GM18505 (cell line): ENCODE measurements around the gene SPRN.
"Not testable (repeated sequence)": the region's sequence is repeated elsewhere in the genome, so short reads cannot be mapped to it uniquely, and the experiment has no call there.

Experiments
- ATAC-seq: cut with Tn5 transposase; IDR thresholded peaks from one replicate; pipeline ENCODE4 v1.9.1; 2021; ENCODE audit not compliant: unreplicated experiment
- POLR2A ChIP-seq: IDR thresholded peaks from 4 replicates; pipeline ENCODE4 v1.6.1; 2011; ENCODE audit warnings: borderline replicate concordance; ENCODE audit not compliant: insufficient read depth, insufficient read length; ENCODE audit errors: extremely low read depth

The SPRN gene

GRCh38 chr10:133381036-133381435 is 43.4 kb downstream of the SPRN start:
- no peak for TF ChIP-seq POLR2A
- ATAC-seq, result no peak

- TF ChIP-seq POLR2A, result no peak
- no peak for ATAC-seq
Observed at GRCh38 chr10:133379801-133380666, 44.4 kb downstream of the SPRN start.

GRCh38 chr10:133379152-133379800 is 45.1 kb downstream of the SPRN start, which contains the start of gene PAOX:
TSS of gene PAOX (plus strand) at chr10:133379262. CDS start at chr10:133379317, 55 bp downstream.
- peak; percentile 53 for ATAC-seq
- peak; percentile 68 for TF ChIP-seq POLR2A

- TF ChIP-seq POLR2A, result peak; percentile 7
- peak; percentile 40 for ATAC-seq
Observed at GRCh38 chr10:133378251-133379096, 46.0 kb downstream of the SPRN start.

DNA sequence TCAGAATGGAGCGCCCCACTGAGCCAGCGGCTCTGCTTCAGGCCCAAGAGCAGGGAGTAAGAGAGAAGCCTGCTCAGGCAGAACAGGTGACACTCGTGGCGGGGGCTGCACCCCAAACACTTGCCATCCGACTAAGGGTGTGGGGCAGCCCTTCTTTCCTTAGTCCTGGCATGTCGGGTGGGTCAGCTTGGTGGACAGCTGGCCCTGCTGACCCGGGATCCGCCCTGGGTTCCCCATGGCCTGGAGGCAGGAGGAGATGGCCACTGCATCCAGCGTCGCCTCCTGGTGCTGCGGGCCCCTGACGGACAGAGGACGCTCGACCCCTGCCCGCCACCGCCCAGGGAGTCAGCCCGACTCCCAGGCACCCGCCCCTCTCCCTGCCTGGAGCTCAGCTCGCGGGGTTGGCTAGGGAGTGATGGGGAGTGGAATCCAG is 46.6 kb downstream of the SPRN start:
- ATAC-seq, result no peak
- TF ChIP-seq POLR2A, result no peak

DNA sequence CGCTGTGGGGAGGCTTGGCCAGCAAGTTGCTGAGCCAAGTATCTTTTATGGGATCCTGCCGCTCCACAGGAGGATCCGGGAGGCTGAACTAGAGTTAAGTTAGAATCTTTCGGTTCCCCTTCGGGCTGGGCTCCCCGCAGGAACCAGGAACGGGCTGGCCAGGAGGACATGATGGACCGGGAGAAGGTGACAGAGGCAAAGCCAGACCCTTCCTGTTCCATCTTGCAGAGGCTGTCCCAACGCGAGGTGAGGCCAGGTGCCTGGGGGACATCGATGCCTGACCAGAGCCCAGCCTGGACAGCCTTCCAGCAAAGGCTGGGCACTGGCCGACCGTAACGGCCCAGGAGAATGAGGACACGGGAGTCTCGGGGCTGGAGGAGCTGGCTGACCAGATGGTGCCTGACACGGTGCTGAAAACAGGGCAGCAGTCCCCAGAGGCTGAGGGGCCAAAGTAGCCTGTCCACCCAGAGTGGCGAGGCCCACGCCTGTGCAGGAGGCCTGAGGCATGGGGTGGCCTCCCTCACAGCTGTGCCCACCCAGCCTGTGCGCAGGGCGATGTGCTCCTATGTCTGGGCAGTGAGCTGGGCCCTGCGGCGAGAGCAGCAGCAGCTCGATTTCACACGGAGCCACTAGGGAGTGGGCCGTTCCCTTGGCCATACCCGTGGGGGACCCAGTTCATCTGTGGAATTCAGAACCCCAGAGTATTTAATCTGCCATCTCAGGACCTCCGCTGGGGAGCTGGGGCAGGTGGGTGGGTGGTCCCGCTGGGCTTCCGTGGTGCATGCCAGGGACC is 47.2 kb downstream of the SPRN start:
- ATAC-seq, result no peak

DNA sequence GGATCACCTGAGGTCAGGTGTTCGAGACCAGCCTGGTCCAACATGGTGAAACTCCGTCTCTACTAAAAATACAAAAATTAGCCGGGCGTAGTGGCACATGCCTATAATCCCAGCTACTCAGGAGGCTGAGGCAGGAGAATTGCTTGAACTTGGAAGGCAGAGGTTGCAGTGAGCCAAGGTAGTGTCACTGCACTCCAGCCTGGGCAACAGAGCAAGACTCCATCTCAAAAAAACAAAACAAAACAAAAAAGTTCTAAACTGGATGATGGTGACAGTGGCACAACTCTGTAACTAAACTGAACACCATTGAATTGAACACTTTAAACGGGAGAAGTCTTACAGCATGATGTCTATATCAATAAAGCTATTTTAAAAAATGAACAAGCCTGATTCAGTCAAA is 48.2 kb downstream of the SPRN start:
- not testable (repeated sequence) for ATAC-seq

More for the DNA sequence above, 47.2 kb downstream of the SPRN start:
- no peak for TF ChIP-seq POLR2A

DNA sequence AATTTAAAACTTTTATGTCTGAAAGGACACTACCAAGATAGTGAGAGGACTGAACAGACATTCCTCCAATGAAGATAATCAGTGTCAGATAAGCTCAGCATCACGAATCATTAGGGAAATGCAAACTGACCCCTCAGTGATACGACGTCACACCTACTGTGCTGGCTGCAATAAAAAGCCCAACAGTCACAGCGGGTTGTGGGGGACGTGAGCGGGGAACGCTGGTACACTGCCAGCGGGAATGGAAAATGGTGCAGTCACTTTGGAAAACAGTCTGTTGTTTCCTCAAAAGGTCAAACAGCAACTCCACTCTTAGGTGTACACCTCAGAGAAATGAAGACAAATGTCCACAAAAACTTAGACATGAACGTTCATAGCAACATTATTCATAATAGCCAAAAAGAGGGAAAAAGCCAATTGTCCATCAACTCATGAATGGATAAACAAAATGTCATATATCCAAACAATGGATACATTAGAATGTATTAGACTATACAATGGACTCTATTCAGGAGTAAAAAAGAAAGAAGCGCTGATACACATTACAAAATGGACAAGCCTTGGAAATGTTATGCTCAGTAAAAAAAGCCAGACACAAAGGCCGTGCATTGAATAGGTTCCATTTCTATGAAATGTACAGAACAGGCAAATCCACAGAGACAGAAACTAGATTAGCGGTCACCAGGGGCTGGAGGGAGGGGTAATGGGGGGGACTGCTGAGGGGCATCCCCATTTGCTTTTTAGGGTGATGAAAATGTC is 48.9 kb downstream of the SPRN start:
- TF ChIP-seq POLR2A, result no peak
- no peak for ATAC-seq

- peak; percentile 87 for TF ChIP-seq POLR2A
- peak; percentile 95 for ATAC-seq
Observed at GRCh38 chr10:133373174-133374090, 51.0 kb downstream of the SPRN start, which contains the start of gene ECHS1. TSS of gene ECHS1 (minus strand) at chr10:133373354. CDS start at chr10:133373333, 21 bp downstream.

GRCh38 chr10:133372507-133372906 is 51.9 kb downstream of the SPRN start:
- ATAC-seq, result no peak
- no peak for TF ChIP-seq POLR2A
